ENCODE results near the gene GLIS1.
"Not testable (repeated sequence)": the region's sequence is repeated elsewhere in the genome, so short reads cannot be mapped to it uniquely, and the experiment has no call there.

GLIS1 gene

GRCh38 chr1:53561503-53562105 lies 177.4 kb downstream of the GLIS1 start:
- no peak for DNase-seq (ENCODE audit: low spot score)

GRCh38 chr1:53560581-53561502 lies 178.1 kb downstream of the GLIS1 start:
- no peak for DNase-seq (ENCODE audit: low spot score)

- DNase-seq (ENCODE audit: low spot score) = no peak
Observed at GRCh38 chr1:53559854-53560580, 178.9 kb downstream of the GLIS1 start.

- DNase-seq (ENCODE audit: low spot score) = no peak
Observed at GRCh38 chr1:53559391-53559815, 179.6 kb downstream of the GLIS1 start.

- no peak for DNase-seq (ENCODE audit: low spot score)
Observed at GRCh38 chr1:53558739-53559315, 180.1 kb downstream of the GLIS1 start.

- DNase-seq (ENCODE audit: low spot score) = no peak
Observed at GRCh38 chr1:53557830-53558738, 180.9 kb downstream of the GLIS1 start.

- no peak for DNase-seq (ENCODE audit: low spot score)
Observed at GRCh38 chr1:53557369-53557768, 181.6 kb downstream of the GLIS1 start.

- no peak for DNase-seq (ENCODE audit: low spot score)
Observed at GRCh38 chr1:53556657-53557227, 182.2 kb downstream of the GLIS1 start.

- DNase-seq (ENCODE audit: low spot score) = not testable (repeated sequence)
Observed at GRCh38 chr1:53555620-53556326, 183.2 kb downstream of the GLIS1 start.

- DNase-seq (ENCODE audit: low spot score) = no peak
Observed at GRCh38 chr1:53554592-53555305, 184.2 kb downstream of the GLIS1 start.

GRCh38 chr1:53553734-53554509 lies 185.0 kb downstream of the GLIS1 start:
- DNase-seq (ENCODE audit: low spot score) = no peak

GRCh38 chr1:53552981-53553733 lies 185.8 kb downstream of the GLIS1 start:
- DNase-seq (ENCODE audit: low spot score) = no peak

GRCh38 chr1:53552146-53552861 lies 186.7 kb downstream of the GLIS1 start:
- no peak for DNase-seq (ENCODE audit: low spot score)

GRCh38 chr1:53551428-53551995 lies 187.5 kb downstream of the GLIS1 start:
- no peak for DNase-seq (ENCODE audit: low spot score)

- DNase-seq (ENCODE audit: low spot score) = no peak
Observed at GRCh38 chr1:53550201-53550741, 188.7 kb downstream of the GLIS1 start.

GRCh38 chr1:53549781-53550180 lies 189.2 kb downstream of the GLIS1 start:
- no peak for DNase-seq (ENCODE audit: low spot score)

- DNase-seq (ENCODE audit: low spot score) = no peak
Observed at GRCh38 chr1:53549287-53549686, 189.7 kb downstream of the GLIS1 start.

Measured in putamen (tissue), 1 donor.